HCT116 (cell line): ENCODE data around the gene DDX23.

Source experiments
- CTCF ChIP-seq, 3 experiments: fragments of 200-600 bp in 1 of 3; sonication (generic) in 1 of 3; IDR thresholded peaks in 2 of 3; conservative IDR thresholded peaks in 1 of 3; 2 replicates each; pipeline ENCODE4 v1.5.1; 2012 to 2017; ENCODE audit warnings: low read depth in 2 of 3, low read length in 2 of 3, antibody characterized with exemption in 1 of 3, borderline replicate concordance in 1 of 3, control low read depth in 1 of 3, mild to moderate bottlenecking in 1 of 3, mixed read lengths in 1 of 3, mixed run types in 1 of 3, moderate library complexity in 1 of 3; ENCODE audit not compliant: insufficient read depth in 1 of 3
- EZH2 ChIP-seq: fragments of 200-600 bp; sonication (generic); IDR thresholded peaks from 2 replicates; pipeline ENCODE4 v1.6.1; 2017; ENCODE audit warnings: antibody characterized with exemption, mixed run types
- POLR2AphosphoS5 ChIP-seq: IDR thresholded peaks from 2 replicates; pipeline ENCODE4 v1.6.1; 2011; ENCODE audit warnings: mild to moderate bottlenecking, low read depth, low read length, moderate library complexity
- ZNF274 ChIP-seq: fragments of 200-500 bp; sonication (Bioruptor generic); IDR thresholded peaks from 2 replicates; pipeline ENCODE4 v1.6.1; 2014; ENCODE audit warnings: mild to moderate bottlenecking, low read depth, low read length, inconsistent platforms

- TF ChIP-seq CTCF (IDR thresholded peaks at IDR 0.05 in 2 of 3, conservative IDR thresholded peaks at IDR 0.05 in 1 of 3; ENCODE audit: borderline replicate concordance in 1 of 3, insufficient read depth in 1 of 3, low read depth in 2 of 3, low read length in 2 of 3) (peak; percentile 90 to 93 (median 92)), POLR2AphosphoS5 (no peak), EZH2 (no peak), ZNF274 (no peak)
Measured at GRCh38 chr12:48890657-48891418, 38.9 kb upstream of the DDX23 start.
